Measurements from ENCODE around the gene COX8A.

Gene COX8A

GRCh38 chr11:64003807-64004589 is 29.6 kb downstream of the COX8A start:
- DNase-seq (ENCODE audit: low spot score) = no peak

- no peak for DNase-seq (ENCODE audit: low spot score)
These were observed 30.2 kb downstream of the COX8A start for GRCh38 chr11:64004590-64004984.

- DNase-seq (ENCODE audit: low spot score) = no peak
These were observed 31.3 kb downstream of the COX8A start for GRCh38 chr11:64005691-64006090.

- DNase-seq (ENCODE audit: low spot score) = no peak
These were observed 32.0 kb downstream of the COX8A start for GRCh38 chr11:64006398-64006797.

- DNase-seq (ENCODE audit: low spot score) = peak; percentile 48
These were observed 32.8 kb downstream of the COX8A start for GRCh38 chr11:64007160-64007628.

GRCh38 chr11:64007629-64008282 is 33.3 kb downstream of the COX8A start:
- peak; percentile 92 for DNase-seq (ENCODE audit: low spot score)

- DNase-seq (ENCODE audit: low spot score) = no peak
These were observed 34.0 kb downstream of the COX8A start for GRCh38 chr11:64008283-64008913.

- peak; percentile 43 for DNase-seq (ENCODE audit: low spot score)
These were observed 34.7 kb downstream of the COX8A start for GRCh38 chr11:64008914-64009633.

- DNase-seq (ENCODE audit: low spot score) = no peak
These were observed 35.3 kb downstream of the COX8A start for GRCh38 chr11:64009710-64010109.

GRCh38 chr11:64010783-64011182 is 36.4 kb downstream of the COX8A start:
- DNase-seq (ENCODE audit: low spot score) = no peak

GRCh38 chr11:64011371-64011770 is 37.0 kb downstream of the COX8A start:
- DNase-seq (ENCODE audit: low spot score) = no peak

GRCh38 chr11:64013141-64013896 is 38.9 kb downstream of the COX8A start:
- no peak for DNase-seq (ENCODE audit: low spot score)

- DNase-seq (ENCODE audit: low spot score) = no peak
These were observed 39.9 kb downstream of the COX8A start for GRCh38 chr11:64014356-64014755.

- no peak for DNase-seq (ENCODE audit: low spot score)
These were observed 41.1 kb downstream of the COX8A start for GRCh38 chr11:64015510-64015909.

GRCh38 chr11:64015935-64016845 is 41.8 kb downstream of the COX8A start:
- DNase-seq (ENCODE audit: low spot score) = no peak

GRCh38 chr11:64017945-64018224 is 43.5 kb downstream of the COX8A start:
- no peak for DNase-seq (ENCODE audit: low spot score)

- DNase-seq (ENCODE audit: low spot score) = no peak
These were observed 43.9 kb downstream of the COX8A start for GRCh38 chr11:64018310-64018709.

- DNase-seq (ENCODE audit: low spot score) = no peak
These were observed 45.0 kb downstream of the COX8A start for GRCh38 chr11:64019106-64020037.

- DNase-seq (ENCODE audit: low spot score) = no peak
These were observed 46.7 kb downstream of the COX8A start for GRCh38 chr11:64020976-64021756.
